SKM-1 treated with dmso at 0.1 percent for 144 hours (cell line): ENCODE results near the gene POMP.
"Not testable (repeated sequence)": the region's sequence is repeated elsewhere in the genome, so short reads cannot be mapped to it uniquely, and the experiment has no call there.

ENCODE experiments used
- DNase-seq: peaks from one replicate; lab custom pipeline; 2025; ENCODE audit not compliant: unreplicated experiment; lab: John Stamatoyannopoulos, UW

The POMP gene

DNA sequence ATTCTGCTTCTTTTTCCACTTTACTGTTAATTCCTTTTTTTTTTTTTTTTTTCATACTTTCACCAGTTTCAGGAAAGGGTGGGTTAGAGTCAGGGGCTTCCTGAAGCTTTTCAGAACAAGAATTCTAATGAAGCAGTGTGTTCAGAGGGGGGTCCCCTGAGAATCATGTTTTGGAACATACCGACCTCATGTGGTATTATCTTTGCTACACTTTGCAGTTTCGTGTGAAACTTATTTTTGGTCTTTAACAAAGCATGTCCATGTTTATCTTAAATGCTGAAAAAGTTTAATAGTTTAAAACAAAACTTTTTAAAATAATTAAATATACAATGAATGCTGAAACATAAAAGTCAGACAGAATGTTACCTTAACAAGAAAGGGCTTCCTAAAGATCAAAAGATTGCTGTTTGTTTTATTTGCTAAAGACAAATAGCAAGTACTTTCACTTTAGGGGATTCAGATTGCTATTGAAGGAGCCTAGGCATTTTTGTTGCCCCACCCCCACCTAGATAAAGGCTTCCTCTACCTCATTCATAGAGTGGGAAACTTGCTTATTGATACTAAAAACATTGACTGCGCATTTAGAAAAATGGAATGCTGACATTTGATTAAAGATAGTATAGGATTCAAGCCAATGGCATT is 21.1 kb upstream of the POMP start:
- DNase-seq, result no peak

DNA sequence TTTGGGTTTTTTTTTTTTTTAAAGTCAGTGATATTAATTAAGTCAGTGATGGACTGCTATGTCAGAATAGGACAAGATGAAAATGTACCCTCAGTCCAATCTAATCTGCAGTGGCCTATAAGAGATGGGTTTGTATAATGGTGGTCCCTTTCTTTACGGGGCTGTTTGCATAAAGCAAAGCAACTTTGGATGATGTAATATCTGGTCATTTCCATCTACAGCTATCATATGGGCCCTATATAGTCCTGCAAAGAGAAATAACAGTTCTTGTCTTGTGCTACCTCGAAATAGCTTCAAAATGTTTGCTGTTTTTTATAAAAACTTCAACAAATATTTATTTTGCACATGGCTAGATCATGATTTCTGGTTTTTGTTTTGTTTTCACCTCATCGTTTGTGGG is 20.2 kb upstream of the POMP start:
- DNase-seq, result no peak

DNA sequence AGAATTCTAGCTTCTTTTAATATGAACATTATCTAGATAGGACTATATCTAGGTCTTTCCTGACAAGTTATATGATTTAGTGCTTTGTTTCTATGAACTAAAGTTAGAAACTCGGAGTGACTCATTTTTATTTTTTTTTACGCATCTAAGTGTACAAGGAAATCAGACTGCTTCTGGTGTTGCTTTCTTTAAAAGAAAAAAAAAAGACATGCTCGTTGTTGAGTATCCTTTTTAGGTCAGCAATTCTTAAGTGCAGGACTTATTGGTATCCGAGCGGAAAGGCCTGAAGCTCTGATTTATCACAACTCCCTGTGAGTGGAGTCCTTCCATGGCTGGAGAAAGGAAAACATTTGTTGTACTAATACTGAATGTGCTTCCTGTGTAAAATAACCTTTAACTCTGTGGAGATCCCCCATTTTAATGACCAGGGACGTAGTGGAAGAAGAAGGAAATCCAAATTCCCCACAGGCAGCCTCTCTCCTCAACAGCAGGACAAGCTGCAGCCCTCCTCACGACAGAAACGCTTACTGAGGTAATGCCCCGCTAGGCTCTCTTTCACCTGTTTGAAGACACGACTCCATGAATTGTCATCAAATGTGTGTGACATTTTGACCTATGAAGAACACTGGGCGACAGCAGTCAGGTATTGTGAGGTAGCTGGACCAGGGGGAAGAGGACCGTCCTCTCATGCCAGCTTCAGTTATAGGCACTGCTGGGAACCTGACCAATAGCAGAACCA is 17.9 kb upstream of the POMP start:
- no peak for DNase-seq

DNA sequence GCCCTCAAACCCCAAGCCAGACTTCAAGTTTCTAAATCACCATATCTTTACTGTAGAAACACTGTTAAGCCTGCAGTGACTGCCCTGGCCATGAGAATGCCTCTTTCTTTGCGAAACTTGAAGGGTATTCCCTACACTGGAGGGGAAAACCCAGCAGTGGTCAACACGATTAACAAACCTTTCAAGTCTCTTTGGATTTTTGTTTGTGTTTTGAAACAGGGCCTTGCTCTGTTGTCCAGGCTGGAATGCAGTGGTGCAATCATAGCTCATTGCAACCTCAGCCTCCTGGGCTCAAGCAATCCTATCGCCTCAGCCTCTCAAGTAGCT is 17.4 kb upstream of the POMP start:
- no peak for DNase-seq

DNA sequence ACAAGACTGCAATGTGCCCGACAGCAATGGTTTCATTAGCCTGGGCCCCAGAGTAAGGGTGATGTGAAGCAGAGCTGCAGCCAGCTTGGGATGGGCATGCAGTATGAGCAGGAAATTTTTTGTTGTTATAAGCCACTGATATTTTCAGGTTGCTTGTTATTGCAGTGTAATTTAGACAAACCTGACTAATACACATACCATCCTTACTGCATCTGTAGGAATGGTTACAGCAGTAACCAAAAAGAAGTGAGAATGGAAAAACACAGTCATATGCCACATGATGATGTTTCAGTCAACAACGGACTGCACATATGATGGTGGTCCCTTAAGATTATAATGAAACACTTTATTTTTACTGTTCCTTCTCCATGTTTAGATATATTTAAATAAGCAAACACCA is 8.6 kb upstream of the POMP start:
- no peak for DNase-seq

DNA sequence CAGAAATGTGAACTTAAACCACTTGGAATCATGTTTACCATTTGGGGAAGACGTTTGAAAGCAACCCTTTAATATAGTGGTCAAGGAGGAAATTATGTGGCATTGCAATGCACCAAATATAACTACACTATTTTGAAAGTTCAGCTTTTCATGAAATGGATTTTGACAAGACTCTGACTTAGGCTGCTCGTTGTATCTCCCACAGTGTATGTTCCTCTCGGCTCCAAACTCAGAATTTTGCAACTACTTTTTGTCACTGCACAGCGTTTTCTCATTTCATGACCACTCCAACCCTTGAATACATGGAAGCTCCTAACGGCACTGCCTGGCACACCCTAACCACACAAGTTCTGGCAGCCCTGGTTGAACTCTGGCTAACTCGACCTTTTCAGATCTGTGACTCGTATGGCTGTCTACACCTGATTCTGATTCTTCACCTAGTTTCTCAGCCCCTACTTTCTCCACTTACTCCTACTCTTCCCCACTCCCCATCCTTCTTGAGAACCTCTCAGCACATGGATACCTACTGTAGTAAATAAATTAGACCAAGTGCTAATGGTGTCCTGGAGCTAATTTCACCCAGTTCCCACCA is 7.0 kb upstream of the POMP start:
- DNase-seq, result no peak

DNA sequence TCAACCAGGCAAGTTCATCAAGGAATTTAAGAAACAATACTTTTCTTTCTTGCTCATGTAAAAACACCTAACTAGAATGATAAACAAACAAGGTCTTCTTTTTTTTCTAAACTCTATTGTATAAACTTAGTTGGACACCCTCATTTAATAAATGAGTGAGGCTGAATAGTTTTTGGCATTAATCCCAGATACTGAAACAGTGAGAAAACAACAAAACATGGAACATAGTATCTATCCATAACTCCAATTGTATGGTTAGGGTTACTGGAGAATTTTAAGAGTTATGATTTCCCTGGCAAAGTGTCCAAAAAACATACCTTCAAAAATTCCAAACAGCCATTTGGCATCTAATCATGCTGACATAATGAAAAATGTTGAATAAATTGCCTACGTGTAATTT is 5.8 kb upstream of the POMP start:
- DNase-seq, result no peak

DNA sequence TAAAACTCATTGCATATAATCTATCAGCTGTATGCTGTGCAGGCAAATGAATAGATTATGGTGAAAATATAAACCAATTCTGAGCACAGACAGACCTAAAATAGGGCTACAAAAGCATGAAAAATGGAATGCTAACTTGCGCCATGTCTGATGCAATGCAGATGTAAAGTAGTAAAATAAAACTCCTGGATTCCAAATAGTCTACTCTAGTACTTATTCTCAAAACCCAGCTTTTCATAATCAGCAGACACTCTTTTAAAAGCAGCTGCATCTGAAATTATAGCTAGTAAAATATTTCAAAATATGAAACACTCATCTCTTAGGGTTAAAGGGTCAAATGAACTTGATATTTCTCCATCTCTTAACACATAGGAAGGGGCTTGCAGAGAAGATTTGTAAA is 4.7 kb upstream of the POMP start:
- DNase-seq, result no peak

DNA sequence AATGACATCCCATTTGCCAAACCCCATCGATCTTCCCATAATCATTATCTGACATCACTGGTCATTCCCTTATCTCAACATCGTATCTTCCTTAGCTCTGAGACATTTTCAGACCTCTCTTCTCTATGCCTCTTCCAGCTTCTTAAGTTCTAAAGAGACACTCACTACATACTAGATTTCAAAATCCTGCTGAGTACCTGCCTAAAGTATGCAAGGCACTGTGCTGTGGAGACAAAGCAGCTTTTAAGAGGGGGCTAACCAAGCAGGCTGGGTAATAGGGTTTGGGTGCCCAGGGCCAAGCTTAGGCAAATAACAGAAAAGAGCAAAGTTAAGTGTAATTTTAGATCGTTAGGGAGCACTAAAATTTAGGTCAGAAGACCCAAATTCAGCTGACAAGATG is 3.4 kb upstream of the POMP start:
- DNase-seq, result no peak

DNA sequence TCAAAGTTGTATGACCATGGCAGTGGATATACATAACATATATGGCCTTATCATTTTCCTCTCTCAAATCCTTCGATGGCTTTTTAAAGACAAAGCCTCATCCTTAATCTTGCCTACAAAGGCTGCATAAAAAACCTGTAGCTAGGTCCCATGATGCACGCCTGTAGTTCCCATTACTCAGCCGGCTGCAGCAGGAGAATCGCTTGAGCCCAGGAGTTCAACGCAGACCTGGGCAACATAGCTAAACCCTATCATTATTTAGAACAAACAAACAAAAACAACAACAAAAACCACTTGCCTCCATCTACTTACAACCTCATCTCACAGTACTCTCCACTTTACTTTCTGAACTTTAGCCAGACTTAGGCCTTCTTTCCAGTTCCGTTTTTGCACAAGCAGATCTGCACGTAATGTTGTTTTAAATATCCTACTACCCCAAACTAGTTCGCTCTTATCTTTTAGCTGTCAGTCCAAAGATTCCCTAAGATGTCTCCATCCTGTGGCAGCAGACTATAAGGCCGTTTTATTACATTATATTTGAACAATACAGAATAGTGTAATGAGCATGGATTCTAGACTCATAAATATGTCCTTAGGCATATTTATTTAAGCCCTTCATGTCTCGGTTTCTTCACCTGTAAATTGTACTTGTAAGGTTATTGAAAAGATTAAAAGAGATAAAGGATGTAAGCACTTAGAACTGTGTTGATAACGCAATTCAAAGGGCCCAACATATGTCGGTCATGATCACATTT is 969 bp upstream of the POMP start:
- DNase-seq, result peak; percentile 27

DNA sequence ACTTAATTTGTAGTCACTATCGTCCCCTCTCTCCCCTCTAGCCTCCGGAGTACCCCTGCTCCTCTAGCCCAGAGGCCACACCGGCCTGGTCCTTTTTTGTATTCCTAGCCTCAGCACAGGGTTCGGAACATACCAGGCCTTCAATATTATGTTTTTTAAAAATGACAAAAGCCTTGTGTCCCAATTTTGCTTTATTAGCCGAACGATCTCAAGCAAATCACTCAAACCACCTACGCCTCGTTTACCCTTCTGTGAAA is 463 bp upstream of the POMP start:
- DNase-seq, result no peak

DNA sequence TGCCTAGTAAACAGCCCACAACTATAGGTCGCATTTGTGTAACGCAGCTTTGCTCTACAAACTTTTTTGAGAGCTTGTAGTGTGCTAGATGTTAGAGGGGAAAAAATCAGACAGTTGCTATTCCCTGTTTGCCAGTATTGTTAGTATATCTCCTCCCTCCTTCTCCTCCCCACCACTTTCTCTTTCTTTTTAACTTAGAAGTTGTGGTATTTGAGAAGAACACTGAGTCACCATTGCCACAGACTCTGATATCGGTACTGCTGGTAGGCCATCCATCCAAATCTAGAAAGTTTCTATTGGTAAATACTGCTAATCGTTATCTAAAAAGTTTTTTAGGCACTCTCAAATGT is 666 bp downstream of the POMP start:
- DNase-seq, result no peak

DNA sequence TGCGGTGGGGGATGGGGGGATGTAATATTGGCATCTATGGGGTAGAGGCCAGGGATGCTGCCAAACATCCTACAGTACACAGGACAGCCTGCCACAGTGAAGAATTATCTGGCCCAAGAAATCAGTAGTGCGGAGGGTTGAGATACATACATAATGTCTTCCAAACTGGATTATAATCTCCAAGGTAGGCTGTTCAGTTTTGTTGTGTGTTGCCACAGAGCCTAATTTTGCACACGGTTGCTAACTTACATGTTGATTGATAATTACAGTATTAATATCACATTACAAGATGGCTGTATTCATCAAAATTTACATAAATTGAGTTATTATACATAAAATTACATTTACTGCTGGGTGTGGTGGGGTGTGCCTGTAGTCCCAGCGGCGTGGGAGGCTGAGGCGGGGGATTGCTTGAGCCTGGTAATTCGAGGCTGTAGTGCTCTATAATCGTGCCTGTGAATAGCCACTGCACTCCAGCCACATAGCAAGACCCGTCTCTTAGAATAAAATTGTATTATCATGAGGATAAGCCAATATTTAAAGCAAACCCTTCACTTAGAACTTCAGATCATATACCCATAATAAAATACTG is 8.1 kb downstream of the POMP start:
- no peak for DNase-seq

DNA sequence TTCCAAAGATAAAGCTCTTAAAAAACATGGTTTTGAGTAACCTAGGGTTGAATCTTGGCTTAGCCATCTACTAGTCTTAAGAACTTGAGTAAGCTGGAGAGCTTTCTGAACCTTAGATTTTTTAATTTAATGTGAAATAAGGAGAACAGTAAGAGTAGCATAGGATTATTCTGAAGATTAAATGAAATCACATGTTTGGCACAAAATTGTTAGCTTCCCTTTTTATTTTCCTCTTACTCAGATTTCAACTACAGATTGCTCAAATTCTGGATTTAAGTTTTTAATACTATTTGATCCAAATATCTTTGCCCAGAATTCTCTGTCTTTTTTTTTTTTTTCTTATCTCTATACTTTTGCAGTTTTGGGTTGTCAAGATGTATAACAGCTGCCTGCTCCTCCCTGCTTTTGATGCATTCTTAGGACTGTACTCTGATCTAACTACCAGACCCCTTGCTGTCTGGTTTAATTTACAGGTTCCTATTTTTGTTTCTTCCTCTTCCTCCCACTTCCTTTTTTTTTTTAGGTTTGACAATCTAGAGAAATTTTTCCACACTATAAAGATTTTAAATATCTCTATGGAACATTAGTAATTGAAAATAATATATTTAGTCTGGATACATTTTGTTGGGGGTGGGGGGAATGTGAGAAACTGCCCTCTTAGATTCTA is 12.3 kb downstream of the POMP start:
- DNase-seq, result peak; percentile 57

DNA sequence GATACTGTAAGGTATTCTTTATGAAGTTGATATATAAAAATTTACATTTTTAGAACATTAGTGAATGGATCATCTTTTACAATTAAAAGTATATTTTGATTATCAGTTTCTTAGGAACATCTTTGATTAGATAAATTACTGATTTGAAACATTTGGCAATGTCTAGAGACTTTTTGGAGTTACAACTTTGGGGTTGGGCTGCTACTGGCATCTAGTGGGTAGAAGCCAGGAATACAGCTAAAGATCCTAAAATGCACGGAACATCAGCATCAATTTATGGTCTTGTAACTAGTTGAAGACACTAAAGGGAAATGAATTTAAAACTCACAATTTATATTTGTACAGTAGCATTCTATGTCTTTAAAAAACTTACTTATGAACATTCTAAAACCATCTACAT is 19.9 kb downstream of the POMP start:
- no peak for DNase-seq

DNA sequence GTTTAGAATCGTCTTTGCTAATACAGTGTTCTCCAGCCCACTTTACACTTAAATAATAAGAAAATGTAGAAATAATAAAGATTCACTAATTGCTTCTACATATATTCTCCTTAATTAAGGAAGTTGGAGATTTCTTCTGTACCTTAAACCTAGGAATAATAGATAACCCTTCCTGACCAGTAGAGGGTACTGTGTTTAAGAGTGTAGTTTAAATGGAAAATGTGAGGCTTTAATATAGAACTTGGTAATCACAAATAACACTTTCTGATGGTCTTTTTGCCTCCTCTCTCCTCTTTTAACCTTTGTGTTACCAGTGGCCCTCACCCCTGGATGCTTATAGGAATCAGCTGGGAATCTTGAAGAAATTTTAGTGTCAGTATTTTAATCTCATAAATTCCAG is 20.7 kb downstream of the POMP start:
- peak; percentile 6 for DNase-seq

DNA sequence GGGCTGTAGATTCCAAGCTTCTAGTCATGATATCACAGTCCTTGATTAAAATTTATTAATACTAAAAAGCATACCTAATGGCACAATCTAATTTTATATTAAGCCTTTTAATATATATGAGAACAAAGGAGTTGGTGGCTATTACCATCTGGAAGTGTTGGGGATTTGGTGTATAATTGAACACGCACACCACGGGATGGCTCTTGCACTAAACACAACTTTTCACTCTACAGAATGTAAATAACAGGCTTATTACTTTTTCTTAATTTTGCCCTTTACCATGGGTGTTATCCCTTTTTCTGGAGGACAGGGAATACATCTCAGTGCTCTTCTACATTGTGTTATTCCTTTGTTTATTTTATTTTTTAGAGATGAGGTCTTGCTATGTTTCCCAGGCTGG is 21.6 kb downstream of the POMP start:
- DNase-seq, result no peak

DNA sequence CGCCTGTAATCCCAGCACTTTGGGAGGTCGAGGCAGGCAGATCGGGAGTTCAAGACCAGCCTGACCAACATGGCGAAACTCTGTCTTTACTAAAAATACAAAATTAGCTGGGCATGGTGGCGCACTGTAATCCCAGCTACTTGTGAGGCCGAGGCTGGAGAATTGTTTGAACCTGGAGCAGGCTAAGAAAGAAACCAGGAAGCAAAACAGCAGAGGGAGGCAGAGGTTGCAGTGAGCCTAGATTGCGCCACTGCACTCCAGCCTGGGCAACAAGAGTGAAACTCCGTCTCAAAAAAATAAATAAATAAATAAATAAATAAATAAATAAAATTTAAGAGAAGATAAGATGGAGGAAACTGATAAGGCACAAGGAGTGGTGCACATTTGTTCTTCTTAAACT is 24.2 kb downstream of the POMP start:
- DNase-seq, result not testable (repeated sequence)

DNA sequence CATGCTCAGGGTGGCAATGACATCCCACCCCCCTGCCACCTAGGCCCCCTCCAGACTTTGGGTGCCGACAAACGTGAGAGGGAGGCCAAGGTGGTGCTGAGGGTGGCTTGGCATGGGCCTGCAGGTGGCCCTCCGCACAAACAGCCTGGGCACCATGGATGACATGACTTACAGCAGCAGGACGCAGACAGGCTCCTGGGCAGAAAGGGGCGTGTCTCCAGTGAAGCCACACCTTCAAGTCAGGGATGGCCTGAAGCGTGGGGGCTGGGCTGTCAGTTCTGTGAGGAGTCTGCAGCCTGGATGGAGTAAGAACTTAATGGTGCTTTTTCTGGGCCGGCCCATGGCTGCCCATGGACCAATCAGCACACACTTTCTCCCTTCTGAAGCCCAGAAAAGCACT is 25.3 kb downstream of the POMP start:
- no peak for DNase-seq

DNA sequence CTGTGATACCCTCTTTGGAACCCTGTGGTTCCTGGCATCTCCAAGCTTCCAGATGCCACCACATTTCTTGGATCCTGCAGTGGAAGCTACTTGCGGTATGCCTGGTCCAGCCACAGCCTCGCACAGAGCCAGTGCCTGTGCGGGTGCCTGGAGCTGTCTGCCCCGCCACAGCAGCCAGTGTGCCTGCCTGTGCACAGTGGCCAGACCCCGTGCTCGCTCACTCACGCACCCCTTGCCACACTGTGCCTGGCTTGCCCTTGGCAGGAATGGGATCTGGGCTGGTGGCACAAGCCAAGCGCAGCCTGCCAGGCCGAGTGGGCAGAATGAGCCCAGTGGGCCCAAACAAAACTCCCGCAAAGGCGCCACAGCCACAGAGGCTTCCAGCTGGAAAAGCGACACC is 26.2 kb downstream of the POMP start:
- no peak for DNase-seq

DNA sequence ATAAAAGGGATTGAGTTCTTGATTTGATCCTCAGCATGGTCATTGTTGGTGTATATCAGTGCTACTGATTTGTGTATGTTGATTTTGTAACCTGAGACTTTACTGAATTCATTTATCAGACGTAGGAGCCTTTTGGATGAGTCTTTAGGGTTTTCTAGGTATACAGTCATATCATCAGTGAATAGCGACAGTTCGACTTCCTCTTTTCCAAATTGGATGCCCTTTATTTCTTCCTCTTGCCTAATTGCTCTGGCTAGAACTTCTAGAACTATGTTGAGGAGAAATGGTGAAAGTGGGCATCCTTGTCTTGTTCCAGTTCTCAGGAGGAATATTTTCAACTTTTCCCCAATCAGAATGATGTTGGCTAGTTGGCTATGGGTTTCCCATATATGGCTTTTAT is 27.0 kb downstream of the POMP start:
- DNase-seq, result peak; percentile 15
